Natural killer cell (primary cell): ENCODE measurements around the gene ACOT11. TPM values are rescaled to one million over a fixed set of nuclear protein-coding genes. Genes with fewer than 3 reads are reported as not detected.

Experiments used
- ATAC-seq, 3 donors: fragments of 150-1000 bp in 2 of 3; fragments of 200-7000 bp in 1 of 3; cut with Tn5 transposase; 1 replicate in 1 of 3; 2 replicates in 2 of 3; pipeline ENCODE4 v1.10.0; 2021; ENCODE audit warnings: mild to moderate bottlenecking in 2 of 3, moderate library complexity in 2 of 3
- DNase-seq, 2 donors: peaks; one replicate each; pipeline versions ENCODE4 v3.0.0 to v3.0.0-alpha.2; 2013 to 2021; ENCODE audit warnings: mixed read lengths in 1 of 2
- H3K27ac ChIP-seq: one replicate; pipeline ENCODE4 v1.5.1; 2013; ENCODE audit warnings: mild to moderate bottlenecking, low read length
- H3K27me3 ChIP-seq: one replicate; pipeline ENCODE4 v1.6.1; 2013; ENCODE audit warnings: low read length; ENCODE audit not compliant: control insufficient read depth, insufficient read depth
- H3K36me3 ChIP-seq: one replicate; pipeline ENCODE4 v1.6.1; 2013; ENCODE audit warnings: low read length; ENCODE audit not compliant: control insufficient read depth, insufficient read depth
- H3K4me1 ChIP-seq: one replicate; pipeline ENCODE4 v1.6.1; 2013; ENCODE audit warnings: low read length; ENCODE audit not compliant: control insufficient read depth, insufficient read depth
- H3K4me3 ChIP-seq: one replicate; pipeline ENCODE4 v1.5.1; 2013; ENCODE audit warnings: low read length
- H3K9me3 ChIP-seq: one replicate; pipeline ENCODE4 v1.6.1; 2013; ENCODE audit warnings: low read length; ENCODE audit not compliant: control insufficient read depth, insufficient read depth
- H3K27ac Mint-ChIP-seq, 2 donors: one replicate each; pipeline ENCODE4 v1.8.0; 2022; ENCODE audit warnings: mild to moderate bottlenecking in 2 of 2, mixed read lengths in 2 of 2, moderate library complexity in 1 of 2
- H3K27me3 Mint-ChIP-seq, 2 donors: one replicate each; pipeline ENCODE4 v1.8.0; 2022; ENCODE audit warnings: low read depth in 2 of 2, mixed read lengths in 2 of 2
- H3K36me3 Mint-ChIP-seq: one replicate; pipeline ENCODE4 v1.8.0; 2022; ENCODE audit warnings: mixed read lengths
- H3K4me1 Mint-ChIP-seq, 2 donors: one replicate each; pipeline ENCODE4 v1.8.0; 2022; ENCODE audit warnings: mixed read lengths in 2 of 2
- H3K4me3 Mint-ChIP-seq: one replicate; pipeline ENCODE4 v1.8.0; 2022; ENCODE audit warnings: mild to moderate bottlenecking, moderate library complexity, mixed read lengths
- H3K9me3 Mint-ChIP-seq, 2 donors: one replicate each; pipeline ENCODE4 v1.8.0; 2022; ENCODE audit warnings: mixed read lengths in 2 of 2
- CTCF ChIP-seq: fragments of 200-600 bp; IDR thresholded peaks from one replicate; pipeline ENCODE4 v1.8.0; 2022; ENCODE audit warnings: antibody characterized with exemption
- WGBS: methylation state at CpG from one replicate; pipeline ENCODE4 v1.1.7; 2013; ENCODE audit warnings: missing lambda C conversion rate; ENCODE audit not compliant: insufficient coverage; 5-methylcytosine and 5-hydroxymethylcytosine counted together
- intact Hi-C: fragments of 100-400 bp; cut with micrococcal nuclease; formaldehyde crosslinking; loops from one replicate; pipeline ENCODE4 v1.14.2; 2022
- total RNA-seq, 4 donors: library from RNA; stranded (reverse); fragments of 120-200 nt in 1 of 4; gene quantifications; one replicate each; pipeline versions ENCODE4 v1.2.3 to v1.2.4, GENCODE V29; 2013 to 2022

Gene ACOT11
- total RNA-seq, 3 donors from 2014 or later (not counting 1 experiment from before 2014, with no cell fraction given): 0.61 to 1.2 (median 0.85) TPM

GRCh38 chr1:54499360-54500106, 48.5 kb upstream of the ACOT11 start:
- H3K9me3 ChIP-seq: no peaks in the 10 kb centered on the region
- peaks cover 15% of the 10 kb centered on the region for H3K27me3 ChIP-seq
- intact Hi-C loops: loop anchor here (5.0 kb wide), 1 partner anchor 313 kb away; no protein-coding TSS in a partner anchor
- Mint-ChIP-seq H3K36me3 (no peaks in the 10 kb centered on the region), H3K27ac (no peak overlapping the region), H3K27me3 (peaks cover 31 to 54% of the 10 kb centered on the region in 2 donors), H3K4me3 (peak overlapping the region; percentile 69), H3K9me3 (no peaks in the 10 kb centered on the region), H3K4me1 (peaks cover 0 to 10% of the 10 kb centered on the region in 2 donors)
- no peaks in the 10 kb centered on the region for H3K36me3 ChIP-seq
- DNase-seq (peak in 1 of 2 donors; percentile 65), ATAC-seq (peak; percentile 51 to 84 (median 70))
- peaks cover 14% of the 10 kb centered on the region for H3K4me1 ChIP-seq
- H3K27ac ChIP-seq: no peak overlapping the region
- H3K4me3 ChIP-seq: no peak overlapping the region
- peak; percentile 20 for TF ChIP-seq CTCF
- 2% methylated on average over 50 of the region's 50 CpGs for WGBS

GRCh38 chr1:54500107-54500431, 48.0 kb upstream of the ACOT11 start:
- Histone ChIP-seq H3K4me3 (no peak overlapping the region), H3K9me3 (no peaks in the 10 kb centered on the region), H3K27ac (no peak overlapping the region), H3K4me1 (peaks cover 14% of the 10 kb centered on the region), H3K27me3 (peaks cover 15% of the 10 kb centered on the region), H3K36me3 (no peaks in the 10 kb centered on the region)
- ATAC-seq (no peak), DNase-seq (no peak)
- 90% methylated on average over 10 of the region's 10 CpGs for WGBS
- intact Hi-C loops: no loop called here
- Mint-ChIP-seq H3K36me3 (no peaks in the 10 kb centered on the region), H3K27me3 (peaks cover 29 to 49% of the 10 kb centered on the region in 2 donors), H3K4me1 (peaks cover 0 to 10% of the 10 kb centered on the region in 2 donors), H3K9me3 (no peaks in the 10 kb centered on the region), H3K27ac (no peak overlapping the region), H3K4me3 (no peak overlapping the region)
- TF ChIP-seq CTCF: no peak

- Histone ChIP-seq H3K36me3 (no peaks in the 10 kb centered on the region), H3K4me3 (no peak overlapping the region), H3K9me3 (no peaks in the 10 kb centered on the region), H3K27ac (no peak overlapping the region), H3K4me1 (peaks cover 14% of the 10 kb centered on the region), H3K27me3 (peaks cover 15% of the 10 kb centered on the region)
- intact Hi-C loops: no loop called here
- no peak overlapping the region for H3K4me3 Mint-ChIP-seq
- no peak for DNase-seq
- TF ChIP-seq CTCF: no peak
- ATAC-seq: no peak
- no peaks in the 10 kb centered on the region for H3K9me3 Mint-ChIP-seq
- H3K4me1 Mint-ChIP-seq: peaks cover 0 to 10% of the 10 kb centered on the region in 2 donors
- H3K27ac Mint-ChIP-seq: no peak overlapping the region
- WGBS: 90% methylated on average over 5 of the region's 5 CpGs
- peaks cover 26 to 35% of the 10 kb centered on the region in 2 donors for H3K27me3 Mint-ChIP-seq
- no peaks in the 10 kb centered on the region for H3K36me3 Mint-ChIP-seq
Measured at GRCh38 chr1:54501849-54502248, 46.2 kb upstream of the ACOT11 start.
